SK-N-SH treated with all-trans-retinoic acid at 6 μM for 48 hours (cell line): Measurements from ENCODE around the gene IL9R.
"Not testable (repeated sequence)": the region's sequence is repeated elsewhere in the genome, so short reads cannot be mapped to it uniquely, and the experiment has no call there.

Experiments
- ARNTL ChIP-seq: fragments of 450-650 bp; formaldehyde crosslinking; IDR thresholded peaks from 2 replicates; pipeline ENCODE4 v1.5.0; 2020; ENCODE audit warnings: low read depth, mild to moderate bottlenecking, moderate library complexity, borderline replicate concordance
- CSDC2 ChIP-seq: fragments of 250-450 bp; sonication (Bioruptor Pico); IDR thresholded peaks from 2 replicates; pipeline ENCODE4 v1.5.0; 2020; ENCODE audit warnings: mild to moderate bottlenecking, moderate library complexity
- ISL1 ChIP-seq: fragments of 250-450 bp; sonication (Bioruptor Pico); IDR thresholded peaks from 2 replicates; pipeline ENCODE4 v2.1.2; 2022; ENCODE audit warnings: mild to moderate bottlenecking, moderate library complexity
- RARB ChIP-seq: fragments of 250-450 bp; sonication (Bioruptor Pico); IDR thresholded peaks from 2 replicates; pipeline ENCODE4 v1.8.0; 2021; ENCODE audit warnings: mild to moderate bottlenecking, moderate library complexity
- SNAI2 ChIP-seq: fragments of 250-450 bp; sonication (Bioruptor Pico); IDR thresholded peaks from 2 replicates; pipeline ENCODE4 v1.5.0; 2020; ENCODE audit warnings: mild to moderate bottlenecking, moderate library complexity
- TOX ChIP-seq: fragments of 250-450 bp; sonication (Bioruptor Pico); IDR thresholded peaks from 2 replicates; pipeline ENCODE4 v1.8.0; 2021; ENCODE audit warnings: mild to moderate bottlenecking, moderate library complexity, borderline replicate concordance
- ZC3H10 ChIP-seq: fragments of 250-450 bp; sonication (Bioruptor Pico); IDR thresholded peaks from 2 replicates; pipeline ENCODE4 v1.5.1; 2021; ENCODE audit warnings: mild to moderate bottlenecking, moderate library complexity
- ZFP30 ChIP-seq: fragments of 450-650 bp; formaldehyde crosslinking; IDR thresholded peaks from 2 replicates; pipeline ENCODE4 v1.5.0; 2022; ENCODE audit warnings: mild to moderate bottlenecking, moderate library complexity
- ZNF565 ChIP-seq: fragments of 450-650 bp; formaldehyde crosslinking; conservative IDR thresholded peaks from 2 replicates; pipeline ENCODE4 v1.5.0; 2020; ENCODE audit warnings: low read depth, mild to moderate bottlenecking, moderate library complexity
- ZNF8 ChIP-seq: fragments of 450-650 bp; formaldehyde crosslinking; IDR thresholded peaks from 2 replicates; pipeline ENCODE4 v1.5.0; 2020; ENCODE audit warnings: mild to moderate bottlenecking, moderate library complexity
- TF ChIP-seq, protein P1 (sequence below): fragments of 250-450 bp; sonication (Bioruptor Pico); IDR thresholded peaks from 2 replicates; pipeline ENCODE4 v1.5.1; 2020; ENCODE audit warnings: low read depth, mild to moderate bottlenecking, moderate library complexity
- TF ChIP-seq, protein P2 (sequence below): fragments of 250-450 bp; sonication (Bioruptor Pico); IDR thresholded peaks from 2 replicates; pipeline ENCODE4 v1.5.1; 2021; ENCODE audit warnings: mild to moderate bottlenecking, moderate library complexity
- TF ChIP-seq, protein P3 (sequence below): fragments of 250-450 bp; sonication (Bioruptor Pico); IDR thresholded peaks from 2 replicates; pipeline ENCODE4 v1.8.0; 2020; ENCODE audit warnings: mild to moderate bottlenecking, moderate library complexity, borderline replicate concordance
- TF ChIP-seq, protein P4 (sequence below): fragments of 250-450 bp; sonication (Bioruptor Pico); IDR thresholded peaks from 2 replicates; pipeline ENCODE4 v1.5.0; 2020; ENCODE audit warnings: mild to moderate bottlenecking, moderate library complexity

DNA sequence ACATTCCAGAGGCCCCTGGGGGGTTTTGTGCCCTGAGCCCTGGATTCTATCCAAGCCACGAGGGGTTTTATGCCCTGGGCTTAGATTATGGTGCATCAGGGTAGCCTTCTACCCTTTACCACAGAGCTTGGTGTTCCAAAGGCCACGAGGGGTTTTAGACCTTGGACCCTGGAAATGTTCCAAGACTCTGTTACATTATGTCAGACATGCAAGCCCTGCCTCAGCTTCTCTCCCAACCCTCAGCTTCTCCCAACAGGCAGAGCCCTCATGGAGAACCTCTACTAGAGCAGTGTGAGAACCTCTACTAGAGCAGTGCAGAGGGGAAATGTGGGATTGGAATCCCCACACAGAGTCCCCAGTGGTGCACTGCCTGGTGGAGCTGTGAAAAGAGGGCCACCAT is 10.5 kb upstream of the IL9R start:
- not testable (repeated sequence) for TF ChIP-seq ZNF565, RARB, ZC3H10, CSDC2, ARNTL, ZFP30, TOX, ISL1, SNAI2, ZNF8 (CRISPR knock-in tag)
- TF ChIP-seq, protein P1, sequence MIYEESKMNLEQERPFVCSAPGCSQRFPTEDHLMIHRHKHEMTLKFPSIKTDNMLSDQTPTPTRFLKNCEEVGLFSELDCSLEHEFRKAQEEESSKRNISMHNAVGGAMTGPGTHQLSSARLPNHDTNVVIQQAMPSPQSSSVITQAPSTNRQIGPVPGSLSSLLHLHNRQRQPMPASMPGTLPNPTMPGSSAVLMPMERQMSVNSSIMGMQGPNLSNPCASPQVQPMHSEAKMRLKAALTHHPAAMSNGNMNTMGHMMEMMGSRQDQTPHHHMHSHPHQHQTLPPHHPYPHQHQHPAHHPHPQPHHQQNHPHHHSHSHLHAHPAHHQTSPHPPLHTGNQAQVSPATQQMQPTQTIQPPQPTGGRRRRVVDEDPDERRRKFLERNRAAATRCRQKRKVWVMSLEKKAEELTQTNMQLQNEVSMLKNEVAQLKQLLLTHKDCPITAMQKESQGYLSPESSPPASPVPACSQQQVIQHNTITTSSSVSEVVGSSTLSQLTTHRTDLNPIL: not testable (repeated sequence)
- TF ChIP-seq, protein P2, sequence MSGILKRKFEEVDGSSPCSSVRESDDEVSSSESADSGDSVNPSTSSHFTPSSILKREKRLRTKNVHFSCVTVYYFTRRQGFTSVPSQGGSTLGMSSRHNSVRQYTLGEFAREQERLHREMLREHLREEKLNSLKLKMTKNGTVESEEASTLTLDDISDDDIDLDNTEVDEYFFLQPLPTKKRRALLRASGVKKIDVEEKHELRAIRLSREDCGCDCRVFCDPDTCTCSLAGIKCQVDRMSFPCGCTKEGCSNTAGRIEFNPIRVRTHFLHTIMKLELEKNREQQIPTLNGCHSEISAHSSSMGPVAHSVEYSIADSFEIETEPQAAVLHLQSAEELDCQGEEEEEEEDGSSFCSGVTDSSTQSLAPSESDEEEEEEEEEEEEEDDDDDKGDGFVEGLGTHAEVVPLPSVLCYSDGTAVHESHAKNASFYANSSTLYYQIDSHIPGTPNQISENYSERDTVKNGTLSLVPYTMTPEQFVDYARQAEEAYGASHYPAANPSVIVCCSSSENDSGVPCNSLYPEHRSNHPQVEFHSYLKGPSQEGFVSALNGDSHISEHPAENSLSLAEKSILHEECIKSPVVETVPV (CRISPR knock-in tag): not testable (repeated sequence)
- TF ChIP-seq, protein P3, sequence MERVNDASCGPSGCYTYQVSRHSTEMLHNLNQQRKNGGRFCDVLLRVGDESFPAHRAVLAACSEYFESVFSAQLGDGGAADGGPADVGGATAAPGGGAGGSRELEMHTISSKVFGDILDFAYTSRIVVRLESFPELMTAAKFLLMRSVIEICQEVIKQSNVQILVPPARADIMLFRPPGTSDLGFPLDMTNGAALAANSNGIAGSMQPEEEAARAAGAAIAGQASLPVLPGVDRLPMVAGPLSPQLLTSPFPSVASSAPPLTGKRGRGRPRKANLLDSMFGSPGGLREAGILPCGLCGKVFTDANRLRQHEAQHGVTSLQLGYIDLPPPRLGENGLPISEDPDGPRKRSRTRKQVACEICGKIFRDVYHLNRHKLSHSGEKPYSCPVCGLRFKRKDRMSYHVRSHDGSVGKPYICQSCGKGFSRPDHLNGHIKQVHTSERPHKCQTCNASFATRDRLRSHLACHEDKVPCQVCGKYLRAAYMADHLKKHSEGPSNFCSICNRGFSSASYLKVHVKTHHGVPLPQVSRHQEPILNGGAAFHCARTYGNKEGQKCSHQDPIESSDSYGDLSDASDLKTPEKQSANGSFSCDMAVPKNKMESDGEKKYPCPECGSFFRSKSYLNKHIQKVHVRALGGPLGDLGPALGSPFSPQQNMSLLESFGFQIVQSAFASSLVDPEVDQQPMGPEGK (CRISPR knock-in tag): not testable (repeated sequence)
- TF ChIP-seq, protein P4, sequence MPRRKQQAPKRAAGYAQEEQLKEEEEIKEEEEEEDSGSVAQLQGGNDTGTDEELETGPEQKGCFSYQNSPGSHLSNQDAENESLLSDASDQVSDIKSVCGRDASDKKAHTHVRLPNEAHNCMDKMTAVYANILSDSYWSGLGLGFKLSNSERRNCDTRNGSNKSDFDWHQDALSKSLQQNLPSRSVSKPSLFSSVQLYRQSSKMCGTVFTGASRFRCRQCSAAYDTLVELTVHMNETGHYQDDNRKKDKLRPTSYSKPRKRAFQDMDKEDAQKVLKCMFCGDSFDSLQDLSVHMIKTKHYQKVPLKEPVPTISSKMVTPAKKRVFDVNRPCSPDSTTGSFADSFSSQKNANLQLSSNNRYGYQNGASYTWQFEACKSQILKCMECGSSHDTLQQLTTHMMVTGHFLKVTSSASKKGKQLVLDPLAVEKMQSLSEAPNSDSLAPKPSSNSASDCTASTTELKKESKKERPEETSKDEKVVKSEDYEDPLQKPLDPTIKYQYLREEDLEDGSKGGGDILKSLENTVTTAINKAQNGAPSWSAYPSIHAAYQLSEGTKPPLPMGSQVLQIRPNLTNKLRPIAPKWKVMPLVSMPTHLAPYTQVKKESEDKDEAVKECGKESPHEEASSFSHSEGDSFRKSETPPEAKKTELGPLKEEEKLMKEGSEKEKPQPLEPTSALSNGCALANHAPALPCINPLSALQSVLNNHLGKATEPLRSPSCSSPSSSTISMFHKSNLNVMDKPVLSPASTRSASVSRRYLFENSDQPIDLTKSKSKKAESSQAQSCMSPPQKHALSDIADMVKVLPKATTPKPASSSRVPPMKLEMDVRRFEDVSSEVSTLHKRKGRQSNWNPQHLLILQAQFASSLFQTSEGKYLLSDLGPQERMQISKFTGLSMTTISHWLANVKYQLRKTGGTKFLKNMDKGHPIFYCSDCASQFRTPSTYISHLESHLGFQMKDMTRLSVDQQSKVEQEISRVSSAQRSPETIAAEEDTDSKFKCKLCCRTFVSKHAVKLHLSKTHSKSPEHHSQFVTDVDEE: not testable (repeated sequence)
